Endothelial cell of umbilical vein (primary cell): Measurements from ENCODE around the gene ALOX5. TPM values are rescaled to one million over a fixed set of nuclear protein-coding genes. Genes with fewer than 3 reads are reported as not detected.

Experiments used
- BruUV-seq: library from RNA; stranded (reverse); fragments of 400-500 nt; replicated peaks from 2 replicates; lab custom pipeline; 2021; lab: Mats Ljungman, UMichigan
- CTCF ChIA-PET: fragments of 300-600, 350-600 bp; sonication (Branson Sonifier 250); formaldehyde crosslinking; loops from one replicate; lab custom pipeline; 2021; ENCODE audit warnings: antibody characterized with exemption, inconsistent platforms; lab: Charles Lee
- POLR2A ChIA-PET: fragments of 300-600, 350-600 bp; sonication (Branson Sonifier 250); formaldehyde crosslinking; loops from one replicate; lab custom pipeline; 2021; ENCODE audit warnings: antibody characterized with exemption, inconsistent platforms; lab: Charles Lee
- DNase-seq: peaks from one replicate; pipeline ENCODE4 v3.0.0-alpha.2; 2011; ENCODE audit warnings: low read depth, low spot score
- FAIRE-seq: peaks from 2 replicates; lab custom pipeline; 2011; peaks lifted over from hg19 to GRCh38; lab: Jason Lieb, UNC
- H2AFZ ChIP-seq: 2 replicates; pipeline ENCODE4 v1.6.0; 2012; ENCODE audit warnings: low read depth, low read length, control low read depth, inconsistent platforms
- H3K27ac ChIP-seq: 2 replicates; pipeline ENCODE4 v1.5.1; 2011; ENCODE audit warnings: low read depth, mild to moderate bottlenecking, control low read depth, low read length, moderate library complexity; ENCODE audit not compliant: insufficient read depth
- H3K27me3 ChIP-seq, 2 experiments: 2 replicates each; pipeline versions ENCODE4 v1.6.0 to v1.6.1; 2011; ENCODE audit warnings: low read length in 2 of 2, mixed read lengths in 1 of 2; ENCODE audit not compliant: control insufficient read depth in 2 of 2, insufficient read depth in 2 of 2
- H3K36me3 ChIP-seq, 2 experiments: 2 replicates in 1 of 2; 3 replicates in 1 of 2; pipeline ENCODE4 v1.5.1; 2011; ENCODE audit warnings: low read length in 2 of 2, mild to moderate bottlenecking in 1 of 2, moderate library complexity in 1 of 2; ENCODE audit not compliant: control insufficient read depth in 2 of 2, insufficient read depth in 2 of 2; ENCODE audit errors: extremely low read depth in 1 of 2
- H3K4me1 ChIP-seq: 3 replicates; pipeline ENCODE4 v1.5.1; 2011; ENCODE audit warnings: mild to moderate bottlenecking, low read length; ENCODE audit not compliant: control insufficient read depth, insufficient read depth; ENCODE audit errors: extremely low read depth
- H3K4me2 ChIP-seq: 2 replicates; pipeline ENCODE4 v1.6.1; 2011; ENCODE audit warnings: low read length, control low read depth, mixed read lengths; ENCODE audit not compliant: insufficient read depth
- H3K4me3 ChIP-seq, 3 experiments: fragments of 200-600 bp in 1 of 3; sonication (generic), shearing (Covaris generic) in 1 of 3; replicated peaks in 1 of 3; 2 replicates each; pipeline ENCODE4 v1.5.1; 2011 to 2016; ENCODE audit warnings: control low read depth in 3 of 3, low read length in 3 of 3, mild to moderate bottlenecking in 2 of 3, inconsistent platforms in 1 of 3, low read depth in 1 of 3, moderate library complexity in 1 of 3; ENCODE audit not compliant: insufficient read depth in 1 of 3
- H3K79me2 ChIP-seq: 2 replicates; pipeline ENCODE4 v1.6.0; 2012; ENCODE audit warnings: low read length, inconsistent platforms; ENCODE audit not compliant: control insufficient read depth, insufficient read depth
- H3K9ac ChIP-seq: replicated peaks from 2 replicates; pipeline ENCODE3; 2011; ENCODE audit warnings: low read length, control low read depth; ENCODE audit not compliant: insufficient read depth; ENCODE audit errors: extremely low read depth
- H3K9me1 ChIP-seq: replicated peaks from 3 replicates; pipeline ENCODE4 v1.6.0; 2011; ENCODE audit warnings: mild to moderate bottlenecking, low read length; ENCODE audit not compliant: control insufficient read depth, insufficient read depth; ENCODE audit errors: extremely low read depth
- H3K9me3 ChIP-seq: replicated peaks from 2 replicates; pipeline ENCODE4 v1.5.1; 2012; ENCODE audit warnings: low read length, inconsistent platforms; ENCODE audit not compliant: control insufficient read depth, insufficient read depth
- H4K20me1 ChIP-seq: replicated peaks from 2 replicates; pipeline ENCODE3; 2011; ENCODE audit warnings: mild to moderate bottlenecking, low read length; ENCODE audit not compliant: control insufficient read depth, insufficient read depth; ENCODE audit errors: extremely low read depth
- CTCF ChIP-seq, 2 donors: IDR thresholded peaks; 1 replicate in 1 of 2; 2 replicates in 1 of 2; pipeline ENCODE4 v1.5.1; 2011; ENCODE audit warnings: low read length in 2 of 2, mild to moderate bottlenecking in 2 of 2, moderate library complexity in 2 of 2, control low read depth in 1 of 2, inconsistent platforms in 1 of 2, low read depth in 1 of 2; ENCODE audit not compliant: insufficient read depth in 1 of 2; ENCODE audit errors: extremely low read depth in 1 of 2
- EZH2 ChIP-seq: IDR thresholded peaks from 2 replicates; pipeline ENCODE4 v1.6.1; 2012; ENCODE audit warnings: borderline replicate concordance, low read depth, mild to moderate bottlenecking, moderate library complexity, low read length, inconsistent platforms; ENCODE audit not compliant: severe bottlenecking
- FOS ChIP-seq: IDR thresholded peaks from 2 replicates; pipeline ENCODE4 v1.6.1; 2011; ENCODE audit warnings: mild to moderate bottlenecking, low read length, moderate library complexity, borderline replicate concordance; ENCODE audit not compliant: insufficient read depth
- GATA2 ChIP-seq: IDR thresholded peaks from 2 replicates; pipeline ENCODE4 v1.7.0; 2011; ENCODE audit warnings: low read depth, mild to moderate bottlenecking, moderate library complexity, mixed read lengths, low read length; ENCODE audit not compliant: insufficient read length, insufficient read depth
- JUN ChIP-seq: IDR thresholded peaks from 2 replicates; pipeline ENCODE4 v1.6.1; 2011; ENCODE audit warnings: borderline replicate concordance, low read depth; ENCODE audit not compliant: insufficient read length, insufficient read depth
- MAX ChIP-seq: IDR thresholded peaks from 2 replicates; pipeline ENCODE4 v1.6.1; 2011; ENCODE audit not compliant: insufficient read depth, insufficient read length
- MYC ChIP-seq: IDR thresholded peaks from one replicate; pipeline ENCODE4 v1.6.1; 2011; ENCODE audit warnings: mild to moderate bottlenecking, low read depth, low read length
- POLR2A ChIP-seq: IDR thresholded peaks from 2 replicates; pipeline ENCODE4 v1.6.1; 2012; ENCODE audit warnings: low read depth, mild to moderate bottlenecking, control low read depth, low read length
- POLR2AphosphoS5 ChIP-seq: IDR thresholded peaks from 2 replicates; pipeline ENCODE4 v1.6.1; 2012; ENCODE audit warnings: low read depth, mild to moderate bottlenecking, control low read depth, low read length, moderate library complexity; ENCODE audit not compliant: insufficient read depth
- dilution Hi-C: fragments of 300-500 bp; cut with MboI; formaldehyde crosslinking; loops from one replicate; pipeline ENCODE4 v1.15.0; 2019; ENCODE audit warnings: low sequenced_read_pairs; ENCODE audit not compliant: extremely low pct_ligation_motif_present
- intact Hi-C: fragments of 100-400 bp; cut with micrococcal nuclease; formaldehyde crosslinking; loops from one replicate; pipeline ENCODE4 v1.10.0; 2022
- polyA plus RNA-seq, 4 experiments: library from polyadenylated mRNA; depleted of rRNA in 3 of 4; stranded (reverse) in 3 of 4; unstranded in 1 of 4; fragments of >200 nt; gene quantifications; 2 replicates each; pipeline versions ENCODE4 v1.2.1 to v1.2.3, GENCODE V29; 2011 to 2012; ENCODE audit warnings: missing spikeins in 1 of 4
- total RNA-seq: library from RNA; stranded (reverse); gene quantifications from 2 replicates; pipeline ENCODE4 v1.2.3, GENCODE V29; 2021

ALOX5 gene
- total and polyA plus RNA-seq, 2 donors (not counting 3 experiments of a cell fraction or from before 2014, with no cell fraction given) = 0.04 TPM; not detected in 1

GRCh38 chr10:45487735-45488134 lies 113.7 kb downstream of the ALOX5 start:
- Histone ChIP-seq H2AFZ (no peak overlapping the region), H3K9ac (no peak overlapping the region), H3K9me3 (no peaks in the 10 kb centered on the region), H3K4me1 (no peaks in the 10 kb centered on the region), H3K27me3 (no peaks in the 10 kb centered on the region), H3K36me3 (peaks cover 0 to 4% of the 10 kb centered on the region in 2 experiments), H3K27ac (no peak overlapping the region), H3K4me3 (no peak overlapping the region), H3K4me2 (no peak overlapping the region), H3K9me1 (no peaks in the 10 kb centered on the region), H4K20me1 (no peaks in the 10 kb centered on the region), H3K79me2 (no peaks in the 10 kb centered on the region)
- intact Hi-C loops = no loop called here
- FAIRE-seq = no peak
- DNase-seq = no peak
- ChIA-PET POLR2A (no interaction called here), CTCF (no interaction called here)
- no TSS peak for BruUV-seq
- TF ChIP-seq EZH2 (no peak), POLR2AphosphoS5 (no peak), POLR2A (no peak), MAX (no peak), JUN (no peak), MYC (no peak), FOS (no peak), GATA2 (no peak), CTCF (IDR thresholded peaks at IDR 0.05; ENCODE audit: extremely low read depth in 1 of 2, insufficient read depth in 1 of 2, low read depth in 1 of 2, low read length in 2 of 2) (no peak)
- dilution Hi-C loops = no loop called here
